ENCODE measurements around the gene ARHGAP10.
"Not testable (repeated sequence)": the region's sequence is repeated elsewhere in the genome, so short reads cannot be mapped to it uniquely, and the experiment has no call there.

Gene ARHGAP10

DNA sequence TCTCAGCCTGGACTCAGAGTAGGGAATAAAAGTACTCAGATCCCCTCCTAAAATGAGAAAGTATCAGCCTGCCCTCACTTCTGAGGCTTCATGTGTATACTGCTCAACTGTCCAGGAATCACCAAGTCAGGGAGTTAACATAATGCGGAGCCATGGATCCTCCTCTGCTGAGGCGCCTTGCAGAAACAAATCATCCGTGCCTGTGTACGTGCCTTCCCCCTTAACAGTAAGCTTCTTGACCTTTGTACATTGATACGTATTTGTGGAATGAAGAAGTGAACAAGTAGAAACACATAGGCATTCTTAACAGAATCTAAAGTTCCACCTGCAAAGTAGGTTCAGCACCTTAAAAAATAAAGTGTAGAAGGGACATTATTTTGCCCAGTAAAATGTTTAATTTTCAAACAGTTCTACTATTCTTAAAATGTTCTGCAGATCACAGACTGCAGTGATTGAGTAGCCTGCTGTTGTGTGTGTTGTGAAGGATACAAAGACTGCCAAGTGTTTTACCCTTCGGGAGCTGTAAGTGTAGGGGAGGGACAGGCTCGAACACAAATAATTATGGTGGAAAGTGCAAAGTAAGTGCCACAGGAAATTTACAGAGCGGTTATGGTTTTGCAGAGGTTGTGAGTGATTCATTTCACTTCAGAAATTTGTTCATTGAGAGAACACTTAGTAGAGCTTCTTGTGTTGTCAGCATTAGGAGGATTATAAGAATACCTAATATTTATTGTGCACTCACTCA, 61.9 kb downstream of the ARHGAP10 start:
- no peak for DNase-seq (ENCODE audit: low spot score)

DNA sequence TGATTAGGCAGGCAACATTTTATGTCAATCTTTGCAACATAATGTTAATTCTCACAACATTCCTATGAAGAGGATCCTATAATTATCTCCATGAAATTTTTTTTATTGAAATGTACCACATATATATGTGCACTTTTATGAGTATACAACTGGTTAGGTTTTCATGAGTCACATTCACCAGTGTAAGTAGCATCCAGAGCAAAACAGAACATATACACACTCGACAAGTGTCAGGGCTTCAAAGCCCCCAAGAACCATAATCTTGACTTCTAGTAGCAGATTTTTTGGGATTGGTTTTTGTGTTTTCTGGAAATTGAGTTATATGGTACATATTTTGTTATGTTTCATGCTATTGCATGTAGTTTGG, 62.4 kb downstream of the ARHGAP10 start:
- DNase-seq (ENCODE audit: low spot score): no peak

DNA sequence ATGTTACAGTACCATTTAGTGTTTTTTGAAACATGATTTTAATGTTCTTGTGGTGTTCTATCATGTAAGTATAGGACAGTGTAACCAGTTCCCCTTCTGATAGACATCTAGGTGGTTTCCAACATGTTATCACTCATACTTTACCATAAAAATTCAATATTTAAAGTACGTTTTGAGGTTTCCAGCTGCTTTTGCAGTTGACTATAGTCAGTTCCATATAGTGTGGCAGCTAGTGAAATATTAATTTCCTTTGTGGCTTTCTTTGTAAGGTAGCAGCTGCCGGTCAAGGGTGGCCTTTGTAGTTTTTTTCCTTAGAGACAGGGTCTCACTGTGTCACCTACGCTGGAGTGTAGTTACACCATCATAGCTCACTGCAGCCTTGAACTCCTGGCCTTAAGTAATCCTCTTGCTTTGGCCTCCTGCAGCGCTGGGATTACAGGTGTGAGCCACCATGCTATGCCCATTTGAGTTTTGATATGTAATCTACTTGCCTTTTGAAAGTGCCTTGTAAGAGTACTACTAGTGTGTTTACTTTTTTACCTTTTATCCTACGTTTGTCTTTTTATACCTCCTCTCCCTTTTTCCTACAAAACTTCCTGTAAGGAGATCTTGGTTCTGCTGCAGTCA, 63.0 kb downstream of the ARHGAP10 start:
- DNase-seq (ENCODE audit: low spot score): no peak

DNA sequence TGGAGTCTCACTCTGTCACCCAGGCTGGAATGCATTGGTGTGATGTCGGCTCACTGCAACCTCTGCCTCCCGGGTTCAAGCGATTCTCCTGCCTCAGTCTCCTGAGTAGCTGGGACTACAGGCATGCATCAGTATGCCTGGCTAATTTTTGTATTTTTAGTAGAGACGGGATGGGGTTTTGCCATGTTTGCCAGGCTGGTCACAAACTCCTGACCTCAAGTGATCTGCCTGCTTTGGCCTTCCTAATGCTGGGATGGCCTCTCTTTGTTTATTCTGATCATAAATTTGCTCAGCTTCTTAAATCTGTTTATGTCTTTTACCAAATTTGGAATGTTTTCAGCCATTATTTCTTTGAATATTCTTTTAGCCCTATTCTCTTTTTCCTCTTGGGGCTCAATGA, 67.2 kb downstream of the ARHGAP10 start:
- DNase-seq (ENCODE audit: low spot score): not testable (repeated sequence)

DNA sequence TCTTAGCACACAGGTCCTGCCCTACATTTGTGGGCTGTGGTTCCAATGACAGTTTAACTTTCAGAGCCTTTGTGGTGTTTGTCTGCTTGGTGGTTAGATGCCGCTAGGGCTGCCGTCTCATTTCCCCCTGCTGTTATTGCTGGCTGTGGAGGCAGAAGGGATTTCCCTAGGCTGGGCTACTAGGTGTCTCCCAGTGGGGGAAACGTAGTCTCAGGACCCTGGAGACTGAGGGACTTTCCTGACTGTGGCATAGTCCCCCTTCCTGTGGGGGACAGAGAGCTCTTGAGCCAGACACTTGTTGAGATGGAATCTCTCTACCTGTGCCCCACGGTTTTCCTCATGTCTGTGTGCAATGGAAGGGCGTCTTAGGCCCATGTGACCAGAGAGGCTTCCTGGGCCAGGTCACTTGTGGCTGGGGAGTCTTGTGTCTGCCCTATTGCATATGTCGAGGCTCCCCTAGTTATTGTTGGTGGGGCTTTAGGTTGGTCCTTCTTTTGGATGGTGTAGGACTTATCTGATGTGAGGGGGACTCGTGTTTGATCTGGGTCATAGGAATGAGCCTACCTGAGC, 68.2 kb downstream of the ARHGAP10 start:
- no peak for DNase-seq (ENCODE audit: low spot score)

DNA sequence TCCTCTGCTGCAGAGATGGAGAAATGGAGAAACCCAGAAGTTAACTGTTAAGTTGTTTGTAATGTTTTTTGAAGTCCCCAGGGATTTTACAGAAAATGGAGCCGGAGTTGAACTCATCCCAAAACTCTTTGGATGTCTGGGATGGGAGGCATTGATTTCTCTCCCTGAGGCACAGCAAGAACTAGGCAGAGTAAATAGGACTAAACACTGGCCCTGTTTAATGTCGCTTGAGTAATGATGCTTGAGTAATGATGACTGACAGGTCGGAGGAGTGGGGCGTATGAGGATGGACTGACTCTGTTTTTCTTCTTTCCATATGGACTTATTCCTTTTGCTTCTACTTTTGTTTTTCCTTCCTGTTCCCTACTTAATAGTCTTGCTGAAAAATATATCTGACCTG, 69.9 kb downstream of the ARHGAP10 start:
- DNase-seq (ENCODE audit: low spot score): no peak

DNA sequence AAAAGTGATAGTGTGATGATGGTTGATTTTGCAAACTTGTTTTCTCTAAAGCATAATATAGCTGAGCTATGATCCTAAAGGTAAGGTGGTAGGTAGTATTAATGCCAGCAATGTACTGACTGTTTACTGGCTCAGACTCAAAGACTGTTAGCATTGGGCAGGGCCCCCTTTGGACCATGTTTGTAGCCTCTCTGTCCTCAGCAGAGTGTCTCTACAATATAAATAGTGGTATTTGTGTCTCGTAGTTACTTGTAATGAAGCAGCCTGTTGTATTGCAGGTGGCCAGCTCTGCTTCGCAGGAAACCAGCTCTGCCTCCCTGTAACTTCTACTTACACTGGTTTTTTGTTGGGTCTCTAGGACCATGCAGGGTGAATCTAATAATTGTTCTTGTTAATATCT, 70.5 kb downstream of the ARHGAP10 start:
- no peak for DNase-seq (ENCODE audit: low spot score)

DNA sequence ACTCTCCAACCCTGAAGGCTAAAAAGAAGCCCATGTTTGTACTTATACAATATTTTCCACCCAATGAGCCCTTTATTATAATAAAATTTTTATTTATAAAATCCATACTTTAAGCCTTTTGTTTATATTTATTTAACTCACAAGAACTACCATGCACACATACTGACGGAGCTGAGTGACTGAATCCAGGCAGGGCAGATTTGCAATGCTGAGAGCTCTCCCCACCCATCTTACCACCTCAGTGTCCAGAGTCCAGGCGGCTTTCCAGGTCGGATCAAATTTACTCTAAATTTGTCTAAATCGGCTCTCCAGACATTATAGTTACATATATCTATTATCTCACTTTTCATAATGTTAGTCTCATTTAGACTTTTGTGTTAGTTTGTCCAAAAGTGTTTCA, 74.1 kb downstream of the ARHGAP10 start:
- DNase-seq (ENCODE audit: low spot score): no peak

DNA sequence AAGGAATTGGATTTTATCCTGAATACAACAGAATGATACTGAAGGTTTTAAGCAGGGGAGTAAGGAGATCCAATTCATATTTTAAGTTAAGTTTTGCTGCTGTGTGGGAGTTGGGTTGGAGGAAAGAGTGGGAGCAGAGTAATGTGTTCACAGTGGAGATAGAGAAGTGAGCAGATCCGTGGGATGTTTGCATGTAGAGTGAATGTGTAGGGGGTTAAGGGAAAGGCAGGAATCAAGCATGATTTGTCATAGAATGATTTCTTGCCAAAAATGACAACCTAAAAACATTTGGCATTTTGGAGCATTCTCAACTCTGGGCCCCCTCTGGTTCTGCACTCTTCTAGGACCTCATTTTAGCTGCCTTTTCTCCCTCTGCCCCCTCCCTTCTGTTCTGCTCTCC, 76.6 kb downstream of the ARHGAP10 start:
- DNase-seq (ENCODE audit: low spot score): no peak

DNA sequence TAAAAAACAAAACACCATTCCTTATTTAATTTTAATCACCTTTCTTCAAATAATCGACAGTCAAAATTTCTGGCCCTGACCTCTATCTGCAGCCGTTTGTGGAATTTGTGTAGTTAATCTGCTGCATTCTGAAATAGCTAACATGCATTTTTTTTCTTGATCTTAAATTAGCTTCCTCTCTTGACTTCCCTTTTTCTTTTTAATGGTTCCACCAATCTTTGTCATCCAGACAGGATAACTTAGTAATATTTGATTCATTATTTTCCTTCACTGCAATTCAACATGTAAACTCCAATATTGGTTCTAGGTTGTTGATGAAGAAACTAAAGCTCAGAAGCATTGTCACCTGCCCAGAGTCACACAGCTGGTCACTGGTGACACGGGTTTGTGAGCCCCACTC, 77.3 kb downstream of the ARHGAP10 start:
- no peak for DNase-seq (ENCODE audit: low spot score)

DNA sequence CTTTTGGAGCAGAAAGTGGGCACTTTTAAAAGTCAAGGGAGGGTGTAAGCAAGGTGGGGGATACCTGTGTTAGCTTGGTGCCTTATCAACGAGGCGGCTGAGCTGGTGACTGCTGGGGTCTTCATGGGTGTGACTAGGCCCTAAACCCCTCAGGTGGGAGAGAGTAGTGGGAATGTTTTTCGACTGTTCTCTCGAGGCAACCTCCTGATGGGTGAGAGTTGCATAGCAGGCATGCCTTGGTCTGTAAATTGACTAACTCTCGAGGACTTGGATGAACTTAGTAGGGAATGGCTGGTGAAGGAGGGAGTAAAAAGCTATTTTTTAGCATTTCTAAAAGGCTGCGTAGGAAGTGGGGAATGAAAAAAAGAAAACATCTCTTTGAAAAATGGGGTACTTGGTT, 80.0 kb downstream of the ARHGAP10 start:
- DNase-seq (ENCODE audit: low spot score): no peak

DNA sequence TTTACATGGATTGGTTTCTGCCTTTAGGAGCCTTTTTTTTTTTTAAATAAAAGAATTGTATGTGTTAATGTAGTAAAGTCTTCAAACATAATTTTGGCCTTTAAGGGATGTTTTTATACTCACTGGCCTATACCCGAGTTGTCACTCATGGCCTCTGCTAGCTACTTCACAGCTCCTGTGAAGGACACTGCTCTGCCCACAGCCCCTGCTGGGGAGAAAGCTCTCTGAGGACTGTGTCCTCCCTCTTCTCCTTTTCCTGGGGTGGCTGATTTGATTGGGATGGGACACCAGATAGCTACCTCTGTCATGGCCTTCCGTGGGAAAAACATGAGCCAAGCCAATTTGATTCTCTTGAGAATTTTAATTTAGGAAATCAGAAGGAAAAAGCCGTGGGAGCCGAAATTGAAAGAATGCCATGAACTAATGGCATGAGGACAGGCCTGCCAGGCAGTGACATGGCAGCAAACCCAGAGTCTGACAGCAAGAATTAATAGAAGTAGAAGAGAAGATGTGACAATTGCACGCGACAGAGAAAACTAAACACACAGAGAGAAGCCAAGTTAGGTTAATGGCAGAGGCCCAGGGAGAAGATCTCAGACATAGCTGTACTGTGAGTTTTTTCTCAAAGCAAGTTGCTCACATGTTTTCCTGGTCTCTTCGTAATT, 81.4 kb downstream of the ARHGAP10 start:
- DNase-seq (ENCODE audit: low spot score): no peak

DNA sequence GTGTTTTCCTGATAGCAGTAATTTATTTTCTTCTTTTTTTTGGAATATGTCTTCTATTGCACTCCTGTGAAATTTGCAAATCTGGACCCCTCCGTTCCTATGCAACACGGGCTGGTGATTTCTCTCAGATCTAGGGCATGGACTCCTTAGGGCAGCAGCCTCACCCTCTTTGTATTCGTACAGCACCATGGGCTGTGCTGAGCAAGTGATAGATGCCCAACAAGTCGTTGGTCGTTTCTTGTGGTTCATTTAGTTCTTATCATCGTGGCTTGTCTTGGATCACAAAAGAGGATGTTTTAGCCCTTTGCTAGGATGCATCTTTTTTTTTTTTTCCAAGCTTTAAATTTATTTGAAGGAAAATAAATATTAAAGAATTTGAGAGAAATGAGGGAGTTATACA, 82.1 kb downstream of the ARHGAP10 start:
- no peak for DNase-seq (ENCODE audit: low spot score)

DNA sequence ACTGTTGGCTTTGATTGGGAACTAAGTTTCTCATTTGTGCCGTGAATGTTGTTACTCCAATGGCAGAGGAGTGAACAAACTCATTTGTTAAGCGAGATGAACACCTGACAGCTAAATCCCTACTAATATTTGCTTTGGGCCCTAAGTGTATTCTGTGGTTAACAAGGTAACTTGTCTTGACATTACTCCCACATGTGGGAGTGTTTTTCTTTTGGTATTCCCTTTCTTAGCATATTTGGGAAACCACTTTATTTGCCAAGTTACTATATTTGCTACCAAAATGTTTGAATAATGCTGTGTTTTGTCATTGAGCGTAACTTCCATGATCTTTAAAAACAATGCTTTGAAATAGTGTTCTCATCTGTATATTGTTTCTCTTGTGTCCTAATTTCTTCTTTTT, 82.5 kb downstream of the ARHGAP10 start:
- DNase-seq (ENCODE audit: low spot score): no peak

DNA sequence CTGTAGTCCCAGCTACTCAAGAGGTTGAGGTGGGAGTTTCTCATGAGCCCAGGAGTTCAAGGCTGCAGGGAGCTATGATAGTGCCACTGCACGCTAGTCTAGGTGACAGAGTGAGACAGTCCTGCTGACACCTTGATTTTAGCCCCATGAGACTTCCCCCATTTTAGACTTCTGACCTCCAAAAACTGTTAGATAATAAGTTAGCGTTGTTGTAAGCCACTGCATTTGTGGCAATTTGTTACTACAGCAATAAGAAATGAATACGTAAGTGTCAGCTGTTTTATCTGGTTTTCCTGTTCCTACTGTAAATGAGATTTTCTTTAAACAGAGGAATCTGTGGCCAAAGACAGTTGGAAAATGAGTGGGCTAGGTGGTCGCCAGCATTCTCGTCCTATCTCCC, 83.9 kb downstream of the ARHGAP10 start:
- no peak for DNase-seq (ENCODE audit: low spot score)

DNA sequence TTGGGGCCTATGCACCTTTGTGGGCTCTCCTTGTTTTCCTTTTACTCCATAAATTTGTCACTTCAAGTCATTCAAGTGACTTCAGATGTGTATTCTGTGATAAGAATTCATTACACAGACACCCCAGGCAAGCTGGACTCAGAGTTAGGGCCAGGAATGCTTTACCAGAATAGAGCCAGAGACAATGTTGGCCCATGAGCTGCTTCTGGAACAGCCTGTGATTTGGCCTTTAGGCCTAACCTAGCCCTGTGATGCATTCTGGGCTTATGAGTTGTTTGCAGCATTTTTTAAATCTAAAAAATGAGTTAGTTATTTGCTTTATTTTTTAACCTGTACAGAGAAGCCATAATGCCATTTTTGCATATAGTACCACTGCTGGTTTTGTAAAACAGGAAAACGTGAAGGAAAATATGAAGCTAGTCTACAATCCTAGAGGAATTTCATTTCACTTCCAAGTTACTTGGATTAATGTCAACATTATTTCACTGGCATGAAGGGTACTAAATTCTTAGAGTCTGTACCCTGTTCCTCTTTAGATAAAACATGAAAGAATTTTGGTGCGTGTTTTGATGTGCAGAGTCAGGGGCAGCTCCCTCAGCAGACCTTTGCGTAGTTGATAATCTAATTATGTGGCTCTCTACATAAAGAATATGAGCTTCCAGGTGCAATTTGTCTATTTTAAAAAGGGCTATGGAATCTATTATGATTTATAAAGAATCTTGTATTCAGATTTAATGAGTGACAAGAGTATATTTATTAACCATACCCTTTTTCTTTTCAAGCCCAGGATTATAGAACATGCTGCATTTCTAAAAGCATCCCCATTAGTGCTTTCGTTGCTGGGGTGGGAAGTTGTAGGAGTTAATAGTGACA, 84.7 kb downstream of the ARHGAP10 start:
- no peak for DNase-seq (ENCODE audit: low spot score)

DNA sequence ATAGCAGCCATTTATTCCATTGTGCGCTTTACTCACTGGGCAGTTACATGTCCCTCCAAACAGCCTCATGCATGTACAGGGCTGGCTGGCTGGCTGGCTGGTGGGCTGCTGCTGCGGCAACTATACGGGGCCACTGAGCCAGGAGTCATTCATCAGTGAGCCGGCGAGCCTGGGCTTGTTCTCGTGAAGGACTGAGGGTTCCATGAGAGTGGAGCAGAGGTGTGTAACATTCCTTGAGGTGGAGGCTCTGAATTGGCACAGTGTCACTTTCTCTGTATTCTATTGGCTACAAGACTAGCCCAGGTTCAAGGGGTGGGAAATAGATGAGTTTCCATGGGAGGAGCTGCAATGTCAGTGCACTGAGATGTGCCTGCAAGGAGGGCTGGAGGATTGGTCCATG, 89.1 kb downstream of the ARHGAP10 start:
- no peak for DNase-seq (ENCODE audit: low spot score)

DNA sequence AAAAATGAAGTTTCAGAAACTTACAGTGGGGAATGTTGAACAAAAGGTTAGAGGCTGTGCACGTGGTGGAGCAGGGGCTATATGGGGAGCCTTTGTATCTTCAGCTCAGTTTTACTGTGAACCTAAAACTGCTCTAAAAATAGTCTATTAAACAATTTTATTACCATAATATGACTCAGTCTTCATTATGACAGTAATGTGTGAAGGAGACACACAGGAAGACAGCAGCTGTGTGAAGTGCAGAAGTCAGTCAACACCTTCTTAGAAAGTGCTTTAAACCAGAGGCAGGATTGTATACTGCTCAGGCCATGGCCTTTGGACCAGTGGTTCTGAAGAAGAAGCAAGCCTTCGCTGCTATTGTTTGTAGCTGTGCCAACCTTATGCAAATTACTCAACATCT, 89.7 kb downstream of the ARHGAP10 start:
- no peak for DNase-seq (ENCODE audit: low spot score)

DNA sequence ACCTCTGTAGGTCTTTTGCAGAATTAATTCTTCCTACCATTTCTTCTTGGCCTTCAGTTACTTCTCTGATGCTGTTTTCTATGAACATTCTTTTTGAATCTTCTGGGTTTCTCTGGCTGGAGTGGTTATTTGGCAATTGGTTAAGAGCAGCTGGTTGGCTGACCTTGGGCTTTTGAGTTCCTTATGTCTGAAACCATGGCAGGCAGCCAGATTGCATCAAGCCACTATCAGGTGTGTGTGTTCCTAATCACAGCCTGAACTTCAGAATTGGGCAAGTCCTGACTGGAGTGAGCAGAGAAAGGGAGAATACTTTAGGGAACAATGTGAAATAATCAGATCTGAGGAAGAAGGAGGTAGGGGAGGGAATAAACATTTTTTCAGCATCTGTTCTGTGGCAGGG, 90.2 kb downstream of the ARHGAP10 start:
- no peak for DNase-seq (ENCODE audit: low spot score)

DNA sequence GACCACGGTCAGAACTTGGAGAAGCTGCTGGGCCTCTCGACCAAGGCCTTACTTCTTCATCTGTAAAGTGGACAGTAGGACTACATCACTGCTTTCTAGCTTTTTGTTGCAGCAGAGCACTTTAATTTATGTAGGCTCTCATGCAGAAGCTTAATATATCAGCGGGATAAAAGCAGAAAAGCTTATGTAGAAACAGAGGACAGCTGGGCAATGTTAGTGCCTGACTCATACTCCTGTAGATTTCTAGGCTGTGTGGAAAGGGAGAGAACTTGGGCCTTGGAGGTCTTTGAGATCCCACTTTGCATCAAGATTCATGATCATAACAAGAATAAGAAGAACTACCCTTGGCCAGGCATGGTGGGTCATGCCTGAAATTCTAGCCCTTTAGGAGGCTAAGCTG, 91.2 kb downstream of the ARHGAP10 start:
- no peak for DNase-seq (ENCODE audit: low spot score)

DNA sequence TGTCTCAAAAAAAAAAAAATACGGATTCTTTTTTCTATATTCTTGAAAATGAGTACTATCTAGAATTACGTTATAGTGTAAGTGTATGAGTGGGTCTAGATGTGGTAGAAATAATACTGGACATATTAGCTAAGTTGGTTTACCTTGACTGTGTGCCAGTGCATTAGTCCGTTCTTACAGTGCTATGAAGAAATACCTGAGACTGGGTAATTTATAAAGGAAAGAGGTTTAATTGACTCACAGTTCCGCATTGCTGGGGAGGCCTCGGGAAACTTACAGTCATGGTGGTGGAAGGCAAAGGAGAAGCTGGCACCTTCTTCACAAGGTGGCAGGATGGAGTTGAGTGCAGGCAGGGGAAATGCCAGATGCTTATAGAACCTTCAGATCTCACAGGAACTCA, 92.4 kb downstream of the ARHGAP10 start:
- DNase-seq (ENCODE audit: low spot score): no peak

DNA sequence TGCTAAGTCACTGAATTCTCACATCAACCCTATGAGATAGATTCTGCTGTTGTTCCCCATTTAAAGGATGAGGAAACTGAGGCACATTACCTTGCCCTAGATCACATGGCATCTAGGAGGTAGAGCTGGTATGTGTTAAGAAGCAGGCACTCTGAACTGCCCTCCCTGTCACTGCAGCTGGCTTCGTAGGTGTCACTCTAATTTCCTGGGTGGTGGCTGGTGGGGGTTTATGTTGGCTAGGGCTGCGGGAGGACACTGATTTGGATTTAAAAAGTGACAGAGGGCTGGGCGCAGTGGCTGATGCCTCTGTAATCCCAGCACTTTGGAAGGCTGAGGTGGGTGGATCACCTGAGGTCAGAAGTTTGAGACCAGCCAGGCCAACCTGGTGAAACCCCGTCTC, 93.0 kb downstream of the ARHGAP10 start:
- no peak for DNase-seq (ENCODE audit: low spot score)

Measured in hematopoietic multipotent progenitor cell treated with erythropoietin and hydrocortisone succinate and interleukin-3 and kit ligand, for 17 days (in vitro differentiated cells).